Endothelial cell (in vitro differentiated cells): ENCODE measurements around the gene ANKEF1. TPM values are rescaled to one million over a fixed set of nuclear protein-coding genes. Genes with fewer than 3 reads are reported as not detected.
"Not testable (repeated sequence)": the region's sequence is repeated elsewhere in the genome, so short reads cannot be mapped to it uniquely, and the experiment has no call there.

Source experiments
- DNase-seq: peaks from one replicate; pipeline ENCODE4 v3.0.0; 2021; ENCODE audit warnings: low spot score
- H3K27ac Mint-ChIP-seq: one replicate; pipeline ENCODE4 v1.8.0; 2021; ENCODE audit warnings: mixed read lengths, inconsistent platforms; ENCODE audit not compliant: unreplicated experiment
- H3K27me3 Mint-ChIP-seq: one replicate; pipeline ENCODE4 v1.8.0; 2021; ENCODE audit warnings: mild to moderate bottlenecking, moderate library complexity, mixed read lengths, inconsistent platforms; ENCODE audit not compliant: unreplicated experiment
- H3K36me3 Mint-ChIP-seq: one replicate; pipeline ENCODE4 v1.8.0; 2021; ENCODE audit warnings: mild to moderate bottlenecking, low read depth, mixed read lengths, inconsistent platforms; ENCODE audit not compliant: unreplicated experiment
- H3K4me1 Mint-ChIP-seq: one replicate; pipeline ENCODE4 v1.8.0; 2021; ENCODE audit warnings: mild to moderate bottlenecking, mixed read lengths, inconsistent platforms; ENCODE audit not compliant: unreplicated experiment
- H3K4me3 Mint-ChIP-seq: one replicate; pipeline ENCODE4 v1.8.0; 2021; ENCODE audit warnings: mild to moderate bottlenecking, mixed read lengths, inconsistent platforms; ENCODE audit not compliant: unreplicated experiment
- H3K9me3 Mint-ChIP-seq: one replicate; pipeline ENCODE4 v1.8.0; 2021; ENCODE audit warnings: mixed read lengths, inconsistent platforms; ENCODE audit not compliant: unreplicated experiment
- total RNA-seq: library from RNA; stranded (reverse); fragmentation: NEBNext Ultra II Directional; extraction: Animal tissue kit (Norgen Biotek cat#: 25700); gene quantifications from one replicate; pipeline ENCODE4 v1.2.1, GENCODE V29; 2021; ENCODE audit not compliant: unreplicated experiment
- TF ChIP-seq, protein P1 (sequence below): fragments of 200-600 bp; sonication (generic); IDR thresholded peaks from one replicate; pipeline ENCODE4 v1.5.0; 2021; ENCODE audit warnings: antibody characterized with exemption; ENCODE audit not compliant: unreplicated experiment

ANKEF1 gene
- total RNA-seq, 1 donor from 2014 or later = 1.2 TPM

DNA sequence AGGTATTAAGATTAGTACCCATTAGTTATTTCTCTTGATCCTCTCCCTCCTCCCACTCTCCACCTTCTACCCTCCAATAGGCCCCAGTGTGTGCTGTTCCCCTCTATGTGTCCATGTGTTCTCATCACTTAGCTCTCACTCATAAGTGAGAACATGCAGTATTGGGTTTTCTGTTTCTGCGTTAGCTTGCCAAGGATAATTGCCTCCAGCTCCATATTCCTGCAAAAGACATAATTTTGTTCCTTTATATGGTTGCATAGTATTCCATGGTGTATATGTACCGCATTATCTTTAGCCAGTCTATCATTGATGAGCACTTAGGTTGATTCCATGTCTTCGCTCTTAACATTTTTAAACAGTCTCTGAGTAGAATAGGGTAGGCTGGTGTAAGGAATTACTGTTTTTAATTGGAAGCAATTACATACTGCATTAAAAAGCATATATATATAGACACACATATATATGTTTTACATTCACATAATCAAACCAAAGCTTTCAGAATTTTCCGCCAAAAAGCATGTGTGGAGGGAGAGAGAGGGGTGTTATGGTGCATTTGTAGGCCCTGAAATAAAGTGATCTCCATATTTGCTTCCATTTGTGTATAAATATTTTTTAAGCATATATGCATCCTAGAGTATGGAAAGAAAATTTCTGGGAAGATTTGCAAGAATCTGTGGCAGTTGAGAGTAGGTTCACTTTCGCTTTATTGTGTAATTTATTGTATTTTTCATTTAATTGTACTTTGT is 709 bp upstream of the ANKEF1 start:
- no peaks in the 10 kb centered on the region for H3K4me1 Mint-ChIP-seq
- H3K27me3 Mint-ChIP-seq = no peaks in the 10 kb centered on the region
- H3K27ac Mint-ChIP-seq = no peak overlapping the region
- DNase-seq = no peak
- no peaks in the 10 kb centered on the region for H3K36me3 Mint-ChIP-seq
- TF ChIP-seq, protein P1, sequence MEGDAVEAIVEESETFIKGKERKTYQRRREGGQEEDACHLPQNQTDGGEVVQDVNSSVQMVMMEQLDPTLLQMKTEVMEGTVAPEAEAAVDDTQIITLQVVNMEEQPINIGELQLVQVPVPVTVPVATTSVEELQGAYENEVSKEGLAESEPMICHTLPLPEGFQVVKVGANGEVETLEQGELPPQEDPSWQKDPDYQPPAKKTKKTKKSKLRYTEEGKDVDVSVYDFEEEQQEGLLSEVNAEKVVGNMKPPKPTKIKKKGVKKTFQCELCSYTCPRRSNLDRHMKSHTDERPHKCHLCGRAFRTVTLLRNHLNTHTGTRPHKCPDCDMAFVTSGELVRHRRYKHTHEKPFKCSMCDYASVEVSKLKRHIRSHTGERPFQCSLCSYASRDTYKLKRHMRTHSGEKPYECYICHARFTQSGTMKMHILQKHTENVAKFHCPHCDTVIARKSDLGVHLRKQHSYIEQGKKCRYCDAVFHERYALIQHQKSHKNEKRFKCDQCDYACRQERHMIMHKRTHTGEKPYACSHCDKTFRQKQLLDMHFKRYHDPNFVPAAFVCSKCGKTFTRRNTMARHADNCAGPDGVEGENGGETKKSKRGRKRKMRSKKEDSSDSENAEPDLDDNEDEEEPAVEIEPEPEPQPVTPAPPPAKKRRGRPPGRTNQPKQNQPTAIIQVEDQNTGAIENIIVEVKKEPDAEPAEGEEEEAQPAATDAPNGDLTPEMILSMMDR = no peak
- peak overlapping the region; percentile 31 for H3K4me3 Mint-ChIP-seq
- no peaks in the 10 kb centered on the region for H3K9me3 Mint-ChIP-seq

DNA sequence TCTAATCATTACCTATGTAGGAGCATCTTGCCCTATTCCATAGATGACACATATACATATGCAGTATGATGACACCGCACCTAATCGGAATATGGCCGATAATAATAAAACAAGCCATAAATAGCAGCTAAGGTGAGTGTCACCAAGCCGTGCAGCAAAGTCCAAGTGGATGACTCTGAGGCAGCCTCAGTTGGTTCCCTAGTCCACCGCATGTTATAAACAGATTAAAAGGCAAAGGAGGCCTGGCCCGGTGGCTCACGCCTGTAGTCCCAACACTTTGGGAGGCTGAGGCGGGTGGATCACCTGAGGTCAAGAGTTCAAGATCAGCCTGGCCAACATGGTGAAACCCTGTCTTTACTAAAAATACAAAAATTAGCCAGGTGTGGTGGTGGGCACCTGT is 1.5 kb downstream of the ANKEF1 start:
- not testable (repeated sequence) for DNase-seq, H3K4me3 Mint-ChIP-seq, H3K27ac Mint-ChIP-seq, H3K9me3 Mint-ChIP-seq, H3K27me3 Mint-ChIP-seq, H3K4me1 Mint-ChIP-seq, H3K36me3 Mint-ChIP-seq

DNA sequence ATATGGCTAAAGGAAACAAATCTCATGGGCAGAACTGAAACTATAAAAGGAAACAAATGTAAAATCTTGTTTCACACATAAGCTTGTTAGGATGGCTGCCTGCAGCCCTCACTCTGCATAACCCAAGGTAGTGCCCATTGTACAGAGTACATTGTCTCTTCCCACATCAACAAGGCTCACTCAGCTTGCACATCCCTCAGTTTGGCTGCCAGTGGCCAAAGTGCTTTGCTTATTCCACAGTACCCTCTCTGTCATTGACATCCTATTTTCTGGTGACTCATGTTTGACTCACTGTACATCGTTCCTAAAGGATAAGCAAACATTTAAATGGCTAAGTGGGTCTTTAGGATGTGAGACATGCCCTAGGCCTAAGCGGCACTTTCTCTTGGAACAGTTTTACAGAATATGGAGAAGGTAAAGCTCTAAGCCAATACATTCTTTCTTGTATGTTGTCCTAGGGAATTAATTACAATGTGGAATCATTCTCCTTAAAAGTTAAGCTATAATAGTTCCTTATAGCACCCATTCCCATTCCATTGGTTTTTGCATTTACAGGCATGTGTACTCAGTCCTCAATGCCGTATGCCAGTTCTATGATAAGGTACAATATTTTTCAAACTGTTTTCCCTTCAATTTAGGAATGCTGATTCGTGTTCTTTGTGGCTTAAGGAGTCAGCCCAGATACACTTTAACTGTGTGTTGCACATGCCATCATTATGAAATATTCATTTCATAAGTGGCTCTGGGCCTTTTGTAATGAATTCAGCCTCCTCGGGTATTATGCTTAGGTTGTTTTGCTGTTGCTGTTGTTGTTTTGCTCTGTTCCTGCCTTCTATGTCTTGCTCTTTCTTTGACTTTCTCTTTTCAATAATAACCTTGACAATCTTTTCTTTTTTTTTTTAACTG is 5.5 kb downstream of the ANKEF1 start:
- Mint-ChIP-seq H3K27ac (no peak overlapping the region), H3K36me3 (no peaks in the 10 kb centered on the region), H3K4me1 (no peaks in the 10 kb centered on the region), H3K27me3 (no peaks in the 10 kb centered on the region), H3K9me3 (no peaks in the 10 kb centered on the region), H3K4me3 (no peak overlapping the region)
- no peak for DNase-seq
- TF ChIP-seq, protein P1 = no peak

DNA sequence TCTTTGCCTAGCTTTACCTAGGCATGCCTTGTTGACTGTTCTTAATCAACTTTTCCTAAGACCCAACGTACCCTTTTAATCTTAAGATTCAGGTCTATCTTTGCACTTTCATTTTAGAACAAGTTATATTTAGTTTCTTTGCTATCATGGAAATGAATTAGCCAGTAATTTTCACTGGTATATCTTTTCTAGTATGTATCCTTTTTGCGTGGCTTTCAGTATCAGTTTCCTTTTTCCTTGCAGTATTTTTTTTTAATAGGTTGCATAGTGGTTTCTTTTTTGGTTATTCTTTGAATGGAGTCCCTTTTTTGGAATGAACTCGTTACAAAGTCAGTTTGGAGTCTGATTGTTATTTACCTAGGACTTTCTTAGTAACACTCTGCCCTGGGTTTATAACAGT is 7.3 kb downstream of the ANKEF1 start:
- Mint-ChIP-seq H3K4me3 (no peak overlapping the region), H3K9me3 (no peaks in the 10 kb centered on the region), H3K27ac (no peak overlapping the region), H3K4me1 (no peaks in the 10 kb centered on the region), H3K27me3 (no peaks in the 10 kb centered on the region), H3K36me3 (no peaks in the 10 kb centered on the region)
- TF ChIP-seq, protein P1 = no peak
- no peak for DNase-seq

DNA sequence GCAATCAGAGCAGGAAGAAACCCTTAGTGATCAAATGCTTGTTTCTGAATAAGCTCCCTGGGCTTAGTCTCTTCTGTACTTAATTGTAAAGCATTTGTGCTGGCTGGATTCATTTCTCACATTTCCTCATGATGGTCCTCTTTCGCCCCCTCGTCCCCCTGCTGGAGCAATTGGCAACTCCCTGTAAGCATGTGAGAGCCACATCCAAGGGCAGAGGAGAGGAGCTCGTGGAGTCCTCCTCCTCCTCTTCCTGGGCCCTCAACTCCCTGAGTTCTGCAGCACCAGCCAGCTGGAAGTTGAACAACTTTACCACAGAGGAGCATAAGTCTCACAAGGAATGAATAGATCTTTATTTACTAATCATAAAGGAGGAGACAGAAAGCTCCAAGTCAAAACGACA is 12.6 kb downstream of the ANKEF1 start:
- H3K4me1 Mint-ChIP-seq = no peaks in the 10 kb centered on the region
- TF ChIP-seq, protein P1 = peak; percentile 16
- no peak overlapping the region for H3K4me3 Mint-ChIP-seq
- H3K9me3 Mint-ChIP-seq = no peaks in the 10 kb centered on the region
- H3K27me3 Mint-ChIP-seq = peaks cover 2% of the 10 kb centered on the region
- peak; percentile 46 for DNase-seq
- H3K36me3 Mint-ChIP-seq = no peaks in the 10 kb centered on the region
- no peak overlapping the region for H3K27ac Mint-ChIP-seq
